HG03442 (cell line): Measurements from ENCODE around the gene C22orf42.
"Not testable (repeated sequence)": the region's sequence is repeated elsewhere in the genome, so short reads cannot be mapped to it uniquely, and the experiment has no call there.

Source experiments
- ATAC-seq: cut with Tn5 transposase; IDR thresholded peaks from one replicate; pipeline ENCODE4 v1.9.1; 2021; ENCODE audit warnings: mild to moderate bottlenecking, moderate library complexity; ENCODE audit not compliant: unreplicated experiment

Gene C22orf42, protein sequence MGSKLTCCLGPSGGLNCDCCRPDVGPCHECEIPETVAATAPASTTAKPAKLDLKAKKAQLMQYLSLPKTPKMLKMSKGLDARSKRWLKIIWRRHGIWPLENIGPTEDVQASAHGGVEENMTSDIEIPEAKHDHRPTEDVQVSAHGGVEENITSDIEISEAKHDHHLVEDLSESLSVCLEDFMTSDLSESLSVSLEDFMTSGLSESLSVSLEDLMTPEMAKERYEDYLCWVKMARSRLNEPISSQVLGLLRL

GRCh38 chr22:32158712-32159533, at the start of gene C22orf42:
Gene C22orf42, minus strand, starts transcription at chr22:32159303. Its CDS starts 88 bp downstream, at chr22:32159215.
- no peak for ATAC-seq

- ATAC-seq = no peak
Measured at GRCh38 chr22:32208681-32209080, 49.6 kb upstream of the C22orf42 start.

- no peak for ATAC-seq
Measured at GRCh38 chr22:32207971-32208480, 48.9 kb upstream of the C22orf42 start.

DNA sequence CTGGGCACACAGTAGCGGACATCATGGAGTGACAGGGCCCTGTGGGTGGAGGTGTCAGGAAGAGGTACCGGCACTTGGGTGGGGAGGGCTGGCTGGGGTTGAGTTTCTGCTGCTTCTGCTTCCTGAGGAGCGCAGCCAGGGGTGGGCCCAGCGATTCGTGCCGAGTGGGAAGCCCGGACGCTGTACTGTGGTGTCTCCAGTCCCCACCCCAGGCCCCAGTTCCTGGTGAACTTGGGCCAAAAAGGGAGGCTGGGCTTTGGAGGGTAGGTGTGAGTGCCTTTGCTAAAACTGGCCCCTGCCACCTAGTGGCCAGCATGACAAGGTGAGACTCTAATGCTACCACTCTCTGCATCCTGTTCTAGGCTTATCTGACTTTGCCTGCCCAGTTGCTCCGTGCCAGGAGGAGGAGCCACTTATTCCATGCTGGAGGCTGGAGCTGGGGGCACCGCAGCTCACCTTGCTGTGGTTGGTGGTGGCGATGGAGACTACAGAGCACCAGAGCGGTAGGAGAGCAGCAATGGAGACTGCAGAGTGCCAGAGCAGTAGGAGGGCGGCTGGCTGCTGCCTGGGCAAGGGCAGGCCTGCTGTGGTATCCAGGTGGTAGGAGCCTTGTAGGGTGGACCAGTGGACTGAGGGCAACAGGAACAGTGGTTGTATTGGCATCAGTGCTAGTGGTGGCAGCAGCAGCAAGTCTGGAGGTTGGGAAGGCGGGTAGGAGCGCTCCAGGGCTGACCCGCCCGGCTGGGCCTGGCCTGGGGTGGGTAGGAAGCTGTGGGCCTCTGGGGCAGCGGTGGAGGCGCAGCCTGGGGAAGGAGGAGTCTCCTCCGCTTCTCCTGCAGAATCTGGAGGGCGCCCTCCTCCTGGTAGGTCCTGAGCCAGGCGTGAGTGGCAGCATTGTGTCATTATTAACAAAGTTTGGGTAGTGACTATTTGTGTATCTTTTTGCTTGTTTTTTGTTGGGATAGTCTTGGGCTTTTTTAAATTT, 48.0 kb upstream of the C22orf42 start:
- no peak for ATAC-seq

- no peak for ATAC-seq
Measured at GRCh38 chr22:32205974-32206773, 47.1 kb upstream of the C22orf42 start.

- no peak for ATAC-seq
Measured at GRCh38 chr22:32204856-32205722, 46.0 kb upstream of the C22orf42 start, which contains the start of gene RFPL2. Gene RFPL2, minus strand, starts transcription at chr22:32205073. Its CDS starts 2,622 bp downstream, at chr22:32202451.

- ATAC-seq = no peak
Measured at GRCh38 chr22:32204040-32204855, 45.1 kb upstream of the C22orf42 start.

DNA sequence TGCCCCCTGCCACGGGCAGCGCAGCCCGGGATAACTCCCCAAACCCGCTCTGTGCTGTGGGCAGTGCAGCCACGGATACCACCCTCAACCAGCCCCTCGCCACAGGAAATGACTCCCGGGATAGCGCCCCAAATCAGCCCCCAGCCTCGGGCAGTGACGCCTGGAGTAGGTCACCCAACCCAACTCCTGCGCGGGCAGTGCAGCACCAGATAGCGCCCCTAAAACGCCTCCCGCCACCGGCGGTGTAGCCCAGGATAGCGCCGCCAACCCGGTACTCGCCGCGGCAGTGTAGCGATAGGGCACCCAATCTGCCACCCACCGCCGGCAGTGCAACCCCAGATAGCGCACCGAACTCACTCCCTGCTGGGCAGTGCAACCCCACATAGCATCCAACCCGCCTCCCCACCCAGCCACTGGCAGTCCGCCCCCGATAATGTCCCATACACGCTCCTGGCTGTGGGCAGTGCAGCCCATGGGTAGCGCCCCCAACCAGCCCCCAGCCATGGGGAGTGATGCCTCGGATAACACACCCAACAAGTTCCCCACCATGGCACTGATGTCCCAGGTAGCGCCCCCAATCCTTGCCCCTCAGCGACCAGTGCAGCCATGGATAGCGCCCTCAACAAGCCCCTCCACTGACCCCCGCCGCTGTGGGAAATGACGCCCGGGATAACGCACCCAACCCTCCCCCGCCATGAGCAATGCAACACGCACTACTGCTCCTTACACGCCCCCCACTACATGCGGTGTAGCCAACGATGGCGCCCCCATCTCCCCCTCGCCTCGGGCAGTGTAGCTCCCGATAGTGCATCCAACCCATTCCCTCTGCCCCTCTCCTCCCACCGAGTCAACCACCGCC, 44.3 kb upstream of the C22orf42 start:
- ATAC-seq = no peak

- no peak for ATAC-seq
Measured at GRCh38 chr22:32202539-32203180, 43.6 kb upstream of the C22orf42 start.

DNA sequence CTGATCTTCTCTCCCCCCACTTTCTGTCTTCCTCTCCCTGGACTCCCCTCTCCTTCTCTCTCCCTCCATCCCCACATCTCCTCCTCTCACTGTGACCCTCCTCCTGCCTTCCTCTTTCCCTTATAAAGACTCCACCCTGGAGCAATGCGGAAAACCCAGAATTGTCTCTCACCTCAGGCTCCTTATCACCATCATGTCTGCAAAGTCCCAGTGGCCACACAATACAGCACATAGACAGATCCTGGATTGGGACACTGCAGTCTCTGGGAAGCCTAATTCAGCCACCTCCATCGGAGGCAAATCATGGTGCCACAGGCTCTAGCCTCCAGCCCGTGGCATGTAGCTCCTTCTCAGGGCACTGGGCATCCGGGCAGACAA, 43.0 kb upstream of the C22orf42 start:
- no peak for ATAC-seq

- no peak for ATAC-seq
Measured at GRCh38 chr22:32200752-32201151, 41.6 kb upstream of the C22orf42 start.

- no peak for ATAC-seq
Measured at GRCh38 chr22:32199961-32200360, 40.9 kb upstream of the C22orf42 start.

DNA sequence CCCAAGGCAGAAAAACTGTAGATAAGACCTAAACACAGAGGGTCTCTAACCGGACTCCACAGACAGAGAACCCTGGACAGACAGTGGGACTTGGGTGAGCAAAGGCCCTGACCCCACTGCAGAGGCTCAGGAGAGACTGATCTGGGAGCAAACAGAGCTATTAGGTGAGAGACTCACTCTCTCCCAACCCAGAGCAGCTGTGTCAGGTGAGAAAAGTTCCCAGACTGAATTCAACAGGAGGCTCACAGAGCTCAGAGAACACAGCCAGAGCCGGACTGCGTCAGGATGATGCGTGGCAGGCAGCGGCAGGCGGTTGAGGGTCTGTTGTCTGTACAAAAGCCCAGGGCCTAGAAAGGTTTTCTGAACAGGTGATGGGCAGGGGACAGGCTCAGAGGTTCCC, 40.2 kb upstream of the C22orf42 start:
- ATAC-seq = no peak

DNA sequence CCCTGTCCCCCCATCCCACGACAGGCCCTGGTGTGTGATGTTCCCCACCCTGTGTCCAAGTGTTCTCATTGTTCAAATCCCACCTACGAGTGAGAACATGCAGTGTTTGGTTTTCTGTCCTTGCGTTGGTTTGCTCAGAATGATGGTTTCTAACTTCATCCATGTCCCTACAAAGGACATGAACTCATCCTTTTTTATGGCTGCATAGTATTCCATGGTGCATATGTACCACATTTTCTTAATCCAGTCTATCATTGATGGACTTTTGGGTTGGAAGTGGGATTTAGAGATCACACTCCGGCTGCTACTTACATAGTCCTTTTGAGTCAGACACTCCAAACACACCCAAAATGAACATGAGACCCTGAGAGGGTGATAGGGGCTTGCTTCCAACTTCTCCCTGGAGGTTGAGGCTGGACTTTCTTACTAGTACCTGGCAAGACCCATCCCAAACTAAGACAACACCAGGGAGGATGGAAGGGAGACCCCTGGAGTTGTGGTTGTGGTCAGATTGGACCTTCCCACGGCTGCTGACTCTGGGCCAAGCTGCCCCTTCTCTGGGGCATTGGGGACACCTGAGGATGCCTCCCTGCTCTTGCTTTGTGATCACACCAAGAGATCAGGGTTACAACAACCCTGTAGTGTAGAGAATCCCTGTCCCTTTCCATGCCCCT, 38.6 kb upstream of the C22orf42 start:
- ATAC-seq = not testable (repeated sequence)

GRCh38 chr22:32195900-32196299, 36.8 kb upstream of the C22orf42 start:
- not testable (repeated sequence) for ATAC-seq

DNA sequence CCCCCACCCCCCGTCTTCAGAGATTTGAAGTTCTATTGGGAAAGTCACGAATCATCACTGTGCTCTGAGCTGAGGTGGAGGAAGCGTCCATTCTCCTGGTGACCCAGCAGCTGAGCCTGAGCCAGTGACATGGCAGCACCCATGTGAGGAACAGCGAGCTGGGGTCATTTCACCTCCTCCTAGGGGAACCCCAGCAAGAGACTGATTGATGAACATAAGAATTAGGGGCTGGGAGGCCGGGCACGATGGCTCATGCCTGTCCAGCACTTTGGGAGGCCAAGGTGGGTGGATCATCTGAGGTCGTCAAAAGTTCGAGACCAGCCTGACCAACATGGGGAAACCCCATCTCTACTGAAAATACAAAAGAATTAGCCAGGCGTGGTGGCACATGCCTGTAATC, 34.2 kb upstream of the C22orf42 start:
- ATAC-seq = not testable (repeated sequence)
